Stimulated activated CD8-positive, alpha-beta memory T cell treated with anti-CD3 and anti-CD28 coated beads, Interleukin-7, amount 100 ng/mL, for 48 hours (primary cell): ENCODE results near the gene SNRPD2.
"Not testable (repeated sequence)": the region's sequence is repeated elsewhere in the genome, so short reads cannot be mapped to it uniquely, and the experiment has no call there.

Experiments used
- DNase-seq, 2 donors: peaks; one replicate each; pipeline ENCODE4 v3.0.0-alpha.2; 2020; ENCODE audit warnings: low read depth in 1 of 2; ENCODE audit errors: extremely low read depth in 1 of 2

SNRPD2 gene

GRCh38 chr19:45691516-45692186 lies at the start of gene SNRPD2:
Gene SNRPD2, minus strand, starts transcription at chr19:45691953. Its CDS starts 65 bp downstream, at chr19:45691888.
- DNase-seq, result peak; percentile 83 to 89

- DNase-seq, result no peak
Observed at GRCh38 chr19:45739498-45740439, 48.0 kb upstream of the SNRPD2 start.

DNA sequence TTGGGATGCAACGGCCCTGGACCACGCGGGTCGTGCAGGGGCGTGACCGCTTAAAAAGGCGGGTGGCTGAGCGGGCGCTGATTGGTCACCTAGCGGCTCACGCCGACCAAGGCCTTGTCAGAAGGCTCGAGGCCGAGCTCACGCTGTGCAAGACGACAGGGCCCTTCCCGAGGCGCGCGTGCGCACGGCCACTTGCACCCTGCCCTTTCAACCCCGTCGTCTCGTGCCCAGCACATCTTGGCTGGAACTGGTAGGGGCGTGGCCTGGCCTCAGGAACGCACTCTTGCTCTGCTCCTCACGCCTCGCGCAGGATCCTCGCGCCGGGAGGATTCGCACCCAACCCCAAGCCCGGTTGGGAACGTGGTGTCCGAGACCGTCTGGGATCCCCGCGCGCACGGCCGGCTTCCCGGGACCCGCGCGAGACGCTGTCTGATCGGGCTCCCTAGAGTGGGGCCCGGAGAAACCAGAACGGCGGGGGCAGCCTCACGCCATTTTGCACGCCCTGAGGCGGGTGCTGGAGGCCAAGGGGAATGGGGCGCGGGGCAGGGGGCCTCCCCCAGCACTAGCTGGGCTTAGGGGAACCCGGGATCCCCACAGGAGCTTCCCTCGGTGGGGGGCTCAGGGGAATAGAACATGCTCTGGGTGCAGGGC lies 41.5 kb upstream of the SNRPD2 start, which contains the start of gene MEIOSIN:
MEIOSIN (plus strand) TSS at position 280 of the 651 bp plus-strand sequence. CDS start 1,938 bp downstream, outside the sequence.
- no peak for DNase-seq

- peak; percentile 86 to 97 for DNase-seq
Observed at GRCh38 chr19:45730368-45731288, 38.9 kb upstream of the SNRPD2 start, which contains the start of gene FBXO46. Gene FBXO46, minus strand, starts transcription at chr19:45730896. Its CDS starts 17,401 bp downstream, at chr19:45713495.

- peak in 1 of 2 donors; percentile 15 for DNase-seq
Observed at GRCh38 chr19:45729800-45730290, 38.1 kb upstream of the SNRPD2 start.

GRCh38 chr19:45728683-45729082 lies 36.9 kb upstream of the SNRPD2 start:
- DNase-seq, result not testable (repeated sequence)

DNA sequence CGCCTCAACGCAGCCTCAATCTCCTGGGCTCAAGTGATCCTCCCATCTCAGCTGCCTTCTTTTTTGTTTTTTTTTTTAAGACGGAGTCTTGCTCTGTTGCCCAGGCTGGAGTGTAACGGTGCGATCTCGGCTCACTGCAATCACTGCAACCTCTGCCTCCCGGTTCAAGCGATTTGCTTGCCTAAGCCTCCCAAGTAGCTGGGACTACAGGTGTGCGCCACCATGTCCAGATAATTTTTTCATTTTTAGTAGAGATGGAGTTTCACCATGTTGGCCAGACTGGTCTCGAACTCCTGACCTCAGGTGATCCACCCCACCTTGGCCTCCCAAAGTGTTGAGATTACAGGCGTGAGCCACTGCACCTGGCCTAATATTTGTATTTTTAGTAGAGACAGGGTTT lies 28.3 kb upstream of the SNRPD2 start:
- DNase-seq, result not testable (repeated sequence)

DNA sequence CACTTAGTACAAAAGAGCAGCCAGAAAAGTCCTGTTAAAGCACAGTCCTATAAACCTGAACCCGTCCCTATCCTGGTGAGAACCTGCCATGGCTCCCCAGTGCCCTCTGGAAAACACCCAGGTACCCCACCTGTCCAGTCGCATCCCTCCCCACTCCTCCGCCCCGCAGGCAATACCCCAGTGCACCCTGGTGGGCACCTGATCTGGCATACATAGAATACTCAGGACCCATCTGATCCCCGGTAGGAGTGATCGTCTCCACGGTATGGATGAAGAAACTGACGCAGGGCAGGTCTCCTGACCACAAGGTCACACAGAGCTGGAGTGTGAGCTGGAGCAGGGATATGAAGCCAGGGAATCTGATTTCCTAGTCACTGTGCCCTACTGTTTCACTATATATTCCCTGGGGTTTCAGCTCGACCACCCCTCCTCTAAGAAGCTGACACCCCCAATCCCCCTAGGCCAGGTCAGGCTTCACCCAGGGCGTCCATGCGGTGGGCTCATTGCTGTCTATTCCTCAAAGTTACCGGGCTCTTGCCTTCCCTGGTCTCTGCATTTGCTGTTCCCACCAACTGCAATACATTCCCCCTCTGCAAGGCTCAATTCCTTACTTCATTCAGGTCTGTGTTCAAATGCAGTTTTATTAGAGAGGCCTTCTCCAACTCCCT lies 26.4 kb upstream of the SNRPD2 start:
- no peak for DNase-seq

GRCh38 chr19:45717131-45717982 lies 25.6 kb upstream of the SNRPD2 start:
- peak; percentile 97 to 98 for DNase-seq

GRCh38 chr19:45716359-45717130 lies 24.8 kb upstream of the SNRPD2 start:
- no peak for DNase-seq

GRCh38 chr19:45715139-45715538 lies 23.4 kb upstream of the SNRPD2 start:
- DNase-seq, result no peak

- DNase-seq, result no peak
Observed at GRCh38 chr19:45713141-45713540, 21.4 kb upstream of the SNRPD2 start.

- DNase-seq, result no peak
Observed at GRCh38 chr19:45712699-45713067, 20.9 kb upstream of the SNRPD2 start.

- DNase-seq, result no peak
Observed at GRCh38 chr19:45711851-45712698, 20.3 kb upstream of the SNRPD2 start.

DNA sequence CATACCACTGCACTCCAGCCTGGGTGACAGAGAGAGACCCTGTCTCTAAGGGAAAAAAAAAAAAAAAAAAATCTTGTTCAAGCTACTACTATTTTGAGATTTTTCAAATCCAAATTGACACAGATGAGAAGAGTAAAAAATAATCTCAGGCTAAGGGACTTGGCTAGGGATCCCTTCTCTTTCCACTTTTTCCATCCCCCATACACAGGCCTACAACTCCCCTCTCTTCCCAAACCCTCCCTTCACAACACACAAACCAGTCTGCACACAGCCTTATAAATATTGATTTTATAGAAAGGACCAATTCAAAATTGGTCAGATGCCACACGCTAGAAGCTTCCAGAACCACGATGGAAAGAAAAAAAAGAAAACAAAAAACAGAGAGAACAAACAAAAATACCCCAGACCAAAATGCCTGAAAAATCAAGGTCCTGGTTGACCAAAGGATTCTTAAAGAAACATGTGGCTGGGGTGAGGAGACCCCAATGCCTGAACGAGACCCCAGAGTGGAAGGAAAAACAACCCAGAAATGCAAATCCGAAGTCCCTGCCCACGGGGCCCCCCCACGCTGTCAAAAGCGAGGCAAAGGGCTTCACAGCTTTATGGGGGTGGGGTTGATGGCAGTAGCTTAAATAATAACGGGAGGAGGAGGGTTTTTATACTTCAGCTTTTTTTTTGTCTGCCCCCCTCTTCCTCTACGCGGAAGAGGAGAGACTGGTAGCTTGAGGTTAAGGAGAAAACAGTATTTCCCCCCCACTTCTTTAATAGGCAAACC lies 18.8 kb upstream of the SNRPD2 start:
- no peak for DNase-seq
